Activated effector memory CD4-positive, alpha-beta T cell treated with Interleukin-2 at 50 U/mL for 16 hours (primary cell): ENCODE data around the gene AIMP1.
"Not testable (repeated sequence)": the region's sequence is repeated elsewhere in the genome, so short reads cannot be mapped to it uniquely, and the experiment has no call there.

Experiments used
- DNase-seq: peaks from one replicate; pipeline ENCODE4 v3.0.0-alpha.2; 2020

AIMP1 gene

DNA sequence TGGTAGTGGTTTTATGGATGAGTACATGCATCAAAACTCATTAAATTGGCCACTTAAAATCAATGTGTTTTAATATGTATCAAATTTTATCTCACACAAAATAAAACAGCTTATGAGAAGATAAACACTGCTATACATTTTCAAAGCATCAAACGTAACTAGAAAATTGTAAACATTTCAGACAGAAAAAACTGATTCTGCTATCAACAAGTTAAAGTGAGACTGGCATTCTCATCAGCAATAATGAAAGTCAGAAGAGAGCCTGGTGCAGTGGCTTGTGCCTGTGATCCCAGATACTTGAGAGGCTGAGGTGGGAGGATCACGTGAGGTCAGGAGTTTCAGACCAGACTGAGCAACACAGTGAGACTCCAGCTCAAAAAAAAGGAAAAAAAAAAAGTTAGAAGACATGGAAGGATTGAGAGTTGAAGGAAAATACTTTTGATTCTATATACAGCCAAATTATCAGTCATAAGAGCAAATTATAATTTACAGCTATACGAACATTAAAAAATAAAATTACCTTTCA, 3.3 kb upstream of the AIMP1 start:
- no peak for DNase-seq

DNA sequence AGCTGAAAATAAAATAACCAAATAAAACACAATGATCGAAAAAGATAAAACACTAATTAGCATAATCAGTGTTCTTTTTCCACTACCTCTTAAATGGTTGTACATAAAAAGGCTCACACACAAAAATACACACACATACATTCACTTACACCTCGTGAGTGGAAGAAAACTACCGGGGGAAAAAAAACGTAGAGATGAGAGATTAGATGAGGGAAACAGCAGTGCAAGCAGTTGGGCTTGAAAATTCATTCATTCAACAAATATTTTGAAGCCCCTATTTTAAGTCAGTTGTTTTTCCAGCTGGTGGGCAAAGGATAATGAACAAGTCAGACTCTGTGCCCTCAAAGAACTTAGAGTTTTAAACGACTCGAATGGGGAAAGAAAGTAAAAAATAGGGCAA, 1.4 kb upstream of the AIMP1 start:
- DNase-seq = no peak

DNA sequence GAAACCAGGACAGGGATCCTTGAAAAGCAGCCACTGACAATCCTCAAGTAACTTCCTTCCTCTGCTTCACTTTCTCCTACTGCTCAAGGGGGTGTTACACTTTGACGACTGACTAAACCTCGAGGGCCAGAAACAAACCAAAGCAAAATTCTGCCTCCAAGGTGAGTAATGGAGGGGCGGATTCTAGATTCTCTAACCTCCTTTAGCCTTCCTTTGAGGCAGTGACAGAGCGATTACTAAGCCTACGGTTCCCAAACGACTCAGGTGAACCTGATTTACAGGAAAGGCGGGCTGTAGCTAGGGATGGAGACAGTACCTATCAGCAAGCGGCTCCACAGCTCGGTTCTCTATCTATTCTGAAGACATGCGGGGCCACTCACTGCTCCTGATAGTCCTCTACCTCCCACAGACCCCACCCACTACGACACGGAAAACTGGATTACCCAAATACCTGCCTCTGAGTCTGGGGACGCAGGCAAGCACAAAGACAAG, 828 bp upstream of the AIMP1 start:
- no peak for DNase-seq

DNA sequence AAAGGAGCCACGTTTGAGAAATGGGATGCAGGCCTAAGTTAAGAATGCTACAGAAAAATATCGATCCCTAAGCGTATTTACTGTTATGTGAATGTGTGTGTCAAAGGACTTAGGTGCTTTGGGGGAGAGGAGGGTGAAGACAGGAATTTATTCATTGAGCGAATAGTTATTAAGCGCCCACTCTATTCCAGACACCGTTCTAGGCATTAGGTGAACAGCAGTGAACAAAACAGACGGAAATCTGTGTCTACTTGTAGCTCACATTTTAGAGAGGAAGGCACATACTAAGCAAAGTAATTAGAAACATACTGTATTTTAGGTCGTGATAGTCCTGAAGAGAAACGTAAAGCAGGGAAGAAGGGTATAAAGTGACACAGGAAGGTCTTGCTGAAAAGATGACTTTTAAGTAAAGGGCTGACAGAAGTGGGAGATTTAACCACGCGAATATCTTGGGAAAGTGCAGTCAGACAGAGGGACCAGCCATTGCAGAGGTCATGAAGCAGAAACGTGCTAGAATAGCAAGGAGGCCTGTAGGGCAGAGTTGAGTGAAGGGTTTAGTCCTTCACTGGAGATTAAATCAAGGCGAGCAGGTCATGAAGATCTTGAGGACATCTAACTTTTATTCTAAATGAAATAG, 541 bp downstream of the AIMP1 start:
- DNase-seq = no peak

DNA sequence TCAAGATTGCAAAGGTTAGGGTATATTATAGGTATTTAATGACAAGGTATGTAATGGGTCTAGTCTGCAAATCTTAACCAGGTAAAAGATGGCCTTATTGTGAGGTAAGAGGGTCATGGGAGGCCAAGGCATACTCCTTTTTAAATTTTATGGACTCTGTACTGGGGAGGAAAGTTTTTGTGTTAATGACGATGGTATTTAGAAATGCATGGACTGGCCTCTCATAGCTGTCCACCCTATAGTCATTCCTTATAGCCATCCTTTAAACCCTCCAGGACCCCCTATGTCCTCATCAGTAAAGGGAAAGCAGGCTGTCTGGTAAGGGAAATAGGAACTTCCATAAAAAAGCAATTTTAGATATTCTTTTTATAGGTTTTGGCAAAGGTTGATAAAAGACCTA, 1.5 kb downstream of the AIMP1 start:
- no peak for DNase-seq

DNA sequence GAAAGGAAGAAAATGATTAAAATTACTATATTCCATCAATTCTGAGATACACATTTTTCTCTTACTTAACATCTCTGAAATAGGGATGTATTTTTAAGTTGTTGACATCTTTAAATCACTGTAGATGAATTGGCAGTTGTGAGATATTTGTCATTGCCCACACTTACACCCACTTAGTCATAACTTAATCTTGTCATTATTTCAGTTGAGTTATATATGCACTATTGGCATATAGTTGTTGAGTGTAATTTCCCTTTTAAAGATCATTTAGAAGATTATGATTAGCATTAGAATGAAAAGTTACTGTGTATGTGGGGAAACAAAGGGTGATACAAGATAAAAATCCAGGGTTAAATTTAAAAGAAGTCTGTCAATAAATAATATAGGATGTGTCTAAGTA, 2.2 kb downstream of the AIMP1 start:
- no peak for DNase-seq

DNA sequence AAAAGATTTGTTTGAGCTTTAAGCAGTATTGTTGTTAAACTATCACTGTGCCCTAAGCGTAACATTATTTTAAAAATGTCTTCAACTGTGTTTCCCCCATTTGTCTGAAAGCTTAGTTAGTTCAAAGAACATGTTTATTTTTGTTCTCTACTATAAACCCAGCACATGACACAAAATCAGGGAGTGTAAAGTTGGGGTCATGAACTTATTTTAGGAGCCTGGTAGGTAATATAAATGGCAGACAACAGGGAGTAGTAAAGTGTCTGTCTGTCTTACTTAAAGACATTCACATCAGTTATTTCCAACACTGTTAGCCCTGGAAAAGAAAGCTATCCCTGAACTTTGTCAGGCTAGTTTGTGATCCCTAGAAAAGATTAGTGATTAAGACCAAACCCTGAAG, 3.9 kb downstream of the AIMP1 start:
- DNase-seq = no peak

DNA sequence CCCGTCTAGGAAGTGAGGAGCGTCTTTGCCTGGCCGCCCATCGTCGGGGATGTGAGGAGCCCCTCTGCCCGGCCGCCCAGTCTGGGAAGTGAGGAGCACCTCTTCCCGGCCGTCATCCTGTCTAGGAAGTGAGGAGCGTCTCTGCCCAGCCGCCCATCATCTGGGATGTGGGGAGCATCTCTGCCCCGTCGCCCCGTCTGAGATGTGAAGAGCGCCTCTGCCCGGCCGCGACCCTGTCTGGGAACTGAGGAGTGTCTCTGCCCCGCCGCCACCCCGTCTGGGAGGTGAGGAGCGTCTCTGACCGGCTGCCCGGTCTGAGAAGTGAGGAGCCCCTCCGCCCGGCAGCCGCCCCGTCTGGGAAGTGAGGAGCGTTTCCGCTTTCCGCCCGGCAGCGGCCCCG, 4.8 kb downstream of the AIMP1 start:
- not testable (repeated sequence) for DNase-seq

DNA sequence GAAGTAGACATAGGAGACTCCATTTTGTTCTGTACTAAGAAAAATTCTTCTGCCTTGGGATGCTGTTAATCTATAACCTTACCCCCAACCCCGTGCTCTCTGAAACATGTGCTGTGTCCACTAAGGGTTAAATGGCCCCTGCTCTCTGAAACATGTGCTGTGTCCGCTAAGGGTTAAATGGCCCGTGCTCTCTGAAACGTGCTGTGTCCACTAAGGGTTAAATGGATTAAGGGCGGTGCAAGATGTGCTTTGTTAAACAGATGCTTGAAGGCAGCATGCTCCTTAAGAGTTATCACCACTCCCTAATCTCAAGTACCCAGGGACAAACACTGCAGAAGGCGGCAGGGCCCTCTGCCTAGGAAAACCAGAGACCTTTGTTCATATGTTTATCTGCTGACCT, 5.5 kb downstream of the AIMP1 start:
- DNase-seq = not testable (repeated sequence)

DNA sequence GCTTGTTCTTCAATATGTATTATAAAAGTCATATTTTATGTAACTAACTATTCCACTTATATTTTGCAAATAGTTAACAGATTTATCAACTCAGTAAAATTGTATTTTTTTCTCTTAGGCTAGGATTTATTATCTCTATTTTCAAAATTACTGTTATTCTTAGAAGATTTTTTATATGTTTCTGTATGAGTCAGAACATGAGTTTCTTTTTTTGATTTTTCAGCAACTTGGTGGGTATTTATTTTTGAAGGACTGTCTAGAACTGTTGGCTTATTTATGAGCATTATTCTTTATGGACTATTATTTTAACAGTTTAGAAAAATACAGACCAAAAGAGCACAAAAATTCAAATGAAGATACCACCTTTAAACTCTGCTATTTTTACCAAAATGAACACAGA, 6.8 kb downstream of the AIMP1 start:
- no peak for DNase-seq

DNA sequence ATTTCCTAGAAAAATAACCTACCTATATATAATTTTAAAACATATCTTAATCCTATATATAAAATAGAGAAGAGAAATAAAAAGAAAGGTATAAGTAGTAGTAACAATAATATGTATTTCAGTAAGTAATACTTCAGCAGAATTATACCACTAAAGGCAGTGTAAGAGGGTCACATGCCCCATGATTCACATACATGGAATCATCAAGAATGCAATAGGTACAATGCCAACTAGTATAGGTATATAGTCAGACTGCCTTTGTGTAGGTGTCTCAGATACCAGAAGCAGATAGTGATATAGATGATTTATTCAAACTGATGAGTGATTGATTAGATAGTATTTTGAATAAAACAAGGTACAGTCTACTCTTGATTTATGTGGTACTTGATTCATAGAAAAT, 9.4 kb downstream of the AIMP1 start:
- DNase-seq = no peak

DNA sequence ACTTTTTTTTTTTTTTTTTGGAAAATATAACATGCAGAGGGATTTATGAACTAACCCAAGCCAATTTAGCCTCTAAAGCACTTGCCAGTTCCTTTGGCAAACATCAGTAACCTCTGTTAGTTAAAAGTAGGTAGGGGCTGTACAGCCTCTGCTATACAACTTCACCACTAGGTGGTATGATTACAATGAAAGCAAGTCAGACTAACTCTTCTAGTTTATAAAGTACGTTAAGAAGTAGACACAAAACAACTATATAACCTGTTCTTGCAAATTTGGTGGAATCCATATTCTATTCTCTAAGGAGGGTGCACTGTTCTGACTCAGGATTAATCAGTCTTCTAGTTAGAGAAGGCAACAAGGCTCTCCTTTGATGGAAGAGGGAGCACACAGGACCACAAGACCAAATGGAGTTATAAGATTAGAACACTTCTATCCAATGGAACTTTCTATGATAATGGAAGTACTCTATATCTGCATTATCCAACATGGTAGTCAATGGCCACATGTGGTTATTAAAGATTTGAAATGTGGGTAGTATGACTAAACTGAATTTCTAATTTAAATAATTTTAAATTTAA, 12.8 kb downstream of the AIMP1 start:
- no peak for DNase-seq

DNA sequence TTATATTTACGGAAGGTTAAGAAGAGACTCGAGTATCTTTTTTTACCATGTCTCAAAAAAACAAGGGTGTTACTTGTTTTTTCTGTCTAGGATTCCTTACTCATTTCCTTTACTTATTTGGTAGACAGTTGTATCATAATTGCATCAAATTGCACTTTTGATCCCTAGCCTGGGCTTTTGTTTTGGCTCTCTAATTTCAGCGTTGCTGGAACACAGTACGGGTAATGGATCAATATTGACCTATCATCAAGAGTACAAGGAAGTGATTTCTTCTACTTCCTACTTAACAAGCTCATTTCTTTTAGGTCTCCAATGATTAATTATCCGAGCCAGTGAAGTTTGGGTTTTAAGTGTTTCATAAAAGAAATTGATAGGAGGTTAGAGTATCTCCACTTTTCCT, 16.8 kb downstream of the AIMP1 start:
- no peak for DNase-seq

DNA sequence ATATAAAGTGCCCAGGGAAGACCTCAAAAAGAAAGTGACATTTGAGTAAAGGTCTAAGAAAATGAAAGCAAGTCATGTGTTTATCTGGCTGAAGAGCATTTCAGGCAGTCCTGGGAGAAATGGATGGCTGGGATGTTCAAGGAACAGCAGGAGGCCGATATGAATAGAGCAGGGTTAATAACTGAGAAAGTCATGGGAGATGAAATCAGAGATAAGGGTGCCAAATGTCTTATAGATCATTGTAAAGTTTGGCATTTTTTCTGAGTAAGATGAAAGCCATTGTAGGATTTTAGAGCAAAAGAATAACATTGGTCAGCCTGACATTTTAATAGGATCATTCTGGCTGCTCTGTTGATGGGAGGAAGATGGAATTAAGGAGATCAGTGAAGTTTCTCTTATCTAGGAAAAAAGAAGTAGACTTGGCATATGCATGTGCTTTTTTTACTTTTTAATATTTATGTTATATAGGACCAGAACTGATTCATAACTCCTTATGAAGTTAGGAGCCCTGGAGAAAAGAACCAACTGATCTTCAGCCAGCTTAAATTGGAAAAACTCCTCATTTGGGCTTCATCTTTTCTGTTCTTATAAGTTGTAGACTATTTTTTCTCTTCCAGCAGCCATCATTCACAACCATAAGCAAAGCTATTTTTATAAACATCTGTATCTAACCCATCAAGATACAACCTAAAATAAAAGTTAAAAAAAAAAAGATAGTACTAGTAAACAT, 18.6 kb downstream of the AIMP1 start:
- no peak for DNase-seq

DNA sequence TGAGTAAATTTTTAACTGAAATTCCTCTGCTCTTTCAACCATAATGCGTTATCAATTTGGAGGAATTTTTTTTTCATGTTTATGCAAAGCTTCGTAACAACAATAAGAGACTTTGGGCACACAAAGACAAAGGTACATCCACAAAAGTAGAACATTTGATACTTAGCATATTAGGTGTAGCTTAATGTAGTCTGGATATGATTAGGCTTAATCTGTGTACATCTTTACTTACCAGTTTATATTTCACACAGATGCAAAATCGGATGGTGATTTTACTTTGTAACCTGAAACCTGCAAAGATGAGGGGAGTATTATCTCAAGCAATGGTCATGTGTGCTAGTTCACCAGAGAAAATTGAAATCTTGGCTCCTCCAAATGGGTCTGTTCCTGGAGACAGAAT, 20.3 kb downstream of the AIMP1 start:
- DNase-seq = no peak

DNA sequence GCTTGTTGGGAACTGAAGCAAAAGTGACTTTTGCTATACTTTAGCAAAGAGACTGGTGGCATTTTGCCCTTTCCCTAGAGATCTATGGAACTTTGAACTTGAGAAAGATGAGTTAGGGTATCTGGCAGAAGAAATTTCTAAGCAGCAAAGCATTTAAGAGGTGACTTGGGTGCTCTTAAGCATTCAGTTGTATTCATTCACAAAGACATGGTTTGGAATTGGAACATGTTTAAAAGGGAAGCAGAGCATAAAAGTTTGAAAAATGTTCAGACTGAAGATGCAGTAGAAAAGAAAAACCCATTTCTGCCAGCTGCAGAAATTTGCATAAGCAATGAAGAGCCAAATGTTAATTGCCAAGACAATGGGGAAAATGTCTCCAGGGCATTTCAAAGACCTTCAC, 21.6 kb downstream of the AIMP1 start:
- DNase-seq = no peak

DNA sequence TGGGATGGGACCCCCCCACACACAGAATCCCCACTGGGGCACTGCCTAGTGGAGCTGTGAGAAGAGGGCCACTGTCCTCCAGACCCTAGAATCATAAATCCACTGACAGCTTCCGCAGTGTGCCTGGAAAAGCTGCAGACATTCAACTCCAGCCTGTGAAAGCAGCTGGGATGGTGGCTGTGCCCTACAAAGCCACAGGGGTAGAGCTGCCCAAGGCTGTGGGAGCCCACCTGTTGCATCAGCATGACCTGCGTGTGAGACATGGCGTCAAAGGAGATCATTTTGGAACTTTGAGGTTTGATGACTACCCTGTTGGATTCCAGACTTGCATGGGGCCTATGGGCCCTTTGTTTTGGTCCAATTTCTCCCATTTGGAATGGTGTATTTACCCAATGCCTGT, 22.3 kb downstream of the AIMP1 start:
- no peak for DNase-seq

DNA sequence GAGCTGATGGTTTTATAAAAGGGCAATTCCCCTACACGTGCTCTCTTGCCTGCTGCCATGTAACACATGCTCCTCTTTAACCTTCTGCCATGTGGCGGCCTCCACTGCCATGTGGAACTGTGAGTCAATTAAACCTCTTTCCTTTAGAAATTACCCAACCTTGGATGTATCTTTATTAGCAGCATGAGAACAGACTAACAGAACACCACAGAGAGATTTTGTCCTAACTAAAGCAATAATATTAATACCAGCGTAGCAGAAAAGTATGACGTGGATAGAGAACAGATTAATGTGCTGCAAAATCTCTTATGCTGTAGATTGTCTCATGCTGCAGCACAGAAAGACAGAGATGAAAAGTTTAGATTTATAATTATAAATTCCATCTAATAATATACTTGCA, 23.1 kb downstream of the AIMP1 start:
- DNase-seq = no peak

DNA sequence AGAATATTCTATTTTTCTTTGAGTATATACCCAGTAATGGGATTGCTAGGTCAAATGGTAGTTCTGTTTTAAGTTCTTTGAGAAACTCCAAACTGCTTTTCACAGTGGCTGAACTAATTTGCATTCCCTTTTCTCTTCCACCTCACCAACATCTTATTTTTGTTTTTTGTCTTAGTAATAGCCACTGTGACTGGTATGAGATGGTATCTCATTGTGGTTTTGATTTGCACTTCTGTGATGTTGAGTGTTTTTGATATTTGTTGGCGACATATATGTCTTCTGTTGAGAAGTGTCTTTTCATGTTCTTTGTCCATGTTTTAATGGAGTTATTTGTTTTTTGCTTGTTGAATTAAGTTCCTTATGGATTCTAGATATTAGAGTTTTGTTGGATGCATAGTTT, 24.4 kb downstream of the AIMP1 start:
- no peak for DNase-seq

DNA sequence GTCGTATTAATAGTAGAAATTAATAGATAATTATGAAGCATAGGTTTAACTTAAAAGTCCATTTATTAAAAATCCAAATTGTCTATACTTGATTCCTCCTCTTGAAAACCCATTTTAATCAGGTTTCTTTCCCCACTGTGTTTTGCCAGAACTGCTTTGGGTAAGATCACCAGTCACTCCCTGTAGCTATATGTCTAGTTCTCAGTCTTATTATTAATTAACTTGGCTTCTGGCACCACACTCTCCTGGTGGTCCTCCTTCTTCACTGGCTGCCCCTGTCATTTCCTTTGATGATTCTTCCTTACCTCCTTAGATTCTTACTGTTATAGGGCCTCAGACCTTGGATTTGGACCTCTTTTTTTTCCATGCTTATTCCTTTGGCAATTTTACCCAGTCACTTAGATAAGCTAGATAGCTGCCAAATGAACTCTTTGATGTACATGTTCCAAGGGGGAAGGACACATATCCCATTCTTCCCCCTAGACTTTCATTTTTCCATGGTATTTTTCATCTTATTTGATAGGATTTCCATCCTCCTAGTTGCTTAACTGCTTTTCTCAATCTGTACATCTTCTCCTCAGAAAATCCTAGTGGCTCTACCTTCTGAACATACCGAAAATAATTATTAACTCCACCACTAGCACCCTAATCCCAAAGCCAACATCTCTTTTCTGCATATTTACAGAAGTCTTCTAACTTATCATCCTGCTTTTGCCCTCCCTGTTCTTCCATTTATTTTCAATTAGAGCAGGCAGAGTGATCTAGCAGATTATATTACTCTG, 27.7 kb downstream of the AIMP1 start:
- no peak for DNase-seq

DNA sequence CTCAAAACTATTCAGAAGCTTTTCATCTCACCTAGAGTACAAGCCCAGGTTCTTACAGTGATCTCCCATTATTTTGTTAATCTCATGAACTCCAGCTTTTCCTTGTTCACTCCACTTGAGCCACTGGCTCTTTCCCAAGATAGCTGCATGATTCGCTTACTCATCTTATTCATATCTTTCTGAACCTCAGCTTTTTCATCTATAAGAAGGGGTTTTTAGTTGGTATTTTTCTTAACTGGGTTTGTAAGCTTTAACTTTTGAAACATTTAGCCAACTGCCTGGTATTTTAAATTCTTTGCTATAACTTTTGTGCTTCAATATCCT, 28.3 kb downstream of the AIMP1 start:
- no peak for DNase-seq

DNA sequence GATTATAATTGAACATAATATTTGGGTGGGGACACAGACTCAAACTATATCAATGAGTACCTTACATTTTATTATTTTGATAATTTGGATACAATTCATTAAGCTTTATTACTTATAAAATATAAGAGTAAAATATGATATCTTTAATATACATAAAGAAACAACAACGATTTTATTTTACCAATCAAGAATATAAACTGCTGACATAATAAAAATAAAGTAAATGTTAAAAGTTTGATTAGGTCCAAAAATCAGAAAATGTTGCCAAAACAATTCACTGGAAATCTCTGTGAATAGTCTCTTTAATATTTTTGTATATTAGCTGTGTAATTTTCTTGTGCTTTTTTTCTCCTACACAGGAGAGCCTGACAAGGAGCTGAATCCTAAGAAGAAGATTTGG, 30.8 kb downstream of the AIMP1 start:
- DNase-seq = no peak

DNA sequence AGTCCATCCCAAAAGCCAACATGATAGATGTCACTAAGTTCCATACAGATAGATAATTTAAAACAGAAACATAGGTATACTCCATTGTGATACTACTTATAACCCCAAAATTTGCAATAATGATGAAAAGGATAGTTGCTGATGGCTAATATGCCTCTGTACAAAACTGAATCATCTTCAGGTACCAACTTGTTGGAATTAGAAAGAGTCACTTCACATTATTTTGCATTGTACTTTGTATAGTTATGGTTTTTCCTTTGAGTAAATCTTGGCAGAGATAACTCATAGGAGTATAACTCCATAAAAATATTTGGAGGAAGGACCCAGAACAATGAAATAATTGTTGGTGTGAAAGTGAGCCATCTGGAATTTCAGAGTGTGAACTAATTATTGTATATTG, 34.7 kb downstream of the AIMP1 start:
- DNase-seq = no peak

DNA sequence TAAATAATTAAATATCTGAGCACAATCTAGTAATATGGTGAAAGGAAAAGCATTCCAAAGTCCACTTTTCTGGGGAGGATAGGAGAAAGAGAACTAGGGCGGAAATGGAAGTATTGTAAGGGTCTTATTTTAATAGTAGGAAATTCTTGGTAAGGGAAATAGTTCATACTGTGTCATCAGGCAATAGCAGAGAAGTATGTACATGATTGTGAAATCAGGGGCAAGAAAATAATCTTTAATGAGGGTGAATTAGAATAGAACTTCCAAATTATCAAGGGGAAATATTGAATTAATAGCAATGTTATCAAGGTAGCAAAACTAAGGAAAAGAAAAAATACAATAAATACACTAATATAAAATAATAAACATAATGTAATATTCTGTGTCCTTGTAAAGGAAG, 37.4 kb downstream of the AIMP1 start:
- no peak for DNase-seq
